Endothelial cell of umbilical vein (primary cell): ENCODE results near the gene HPX. TPM values are rescaled to one million over a fixed set of nuclear protein-coding genes. Genes with fewer than 3 reads are reported as not detected.

Experiments
- BruUV-seq: library from RNA; stranded (reverse); fragments of 400-500 nt; replicated peaks from 2 replicates; lab custom pipeline; 2021; lab: Mats Ljungman, UMichigan
- CTCF ChIA-PET: fragments of 300-600, 350-600 bp; sonication (Branson Sonifier 250); formaldehyde crosslinking; loops from one replicate; lab custom pipeline; 2021; ENCODE audit warnings: antibody characterized with exemption, inconsistent platforms; lab: Charles Lee
- POLR2A ChIA-PET: fragments of 300-600, 350-600 bp; sonication (Branson Sonifier 250); formaldehyde crosslinking; loops from one replicate; lab custom pipeline; 2021; ENCODE audit warnings: antibody characterized with exemption, inconsistent platforms; lab: Charles Lee
- DNase-seq: peaks from one replicate; pipeline ENCODE4 v3.0.0-alpha.2; 2011; ENCODE audit warnings: low read depth, low spot score
- FAIRE-seq: peaks from 2 replicates; lab custom pipeline; 2011; peaks lifted over from hg19 to GRCh38; lab: Jason Lieb, UNC
- H2AFZ ChIP-seq: 2 replicates; pipeline ENCODE4 v1.6.0; 2012; ENCODE audit warnings: low read depth, low read length, control low read depth, inconsistent platforms
- H3K27ac ChIP-seq: 2 replicates; pipeline ENCODE4 v1.5.1; 2011; ENCODE audit warnings: low read depth, mild to moderate bottlenecking, control low read depth, low read length, moderate library complexity; ENCODE audit not compliant: insufficient read depth
- H3K27me3 ChIP-seq, 2 experiments: 2 replicates each; pipeline versions ENCODE4 v1.6.0 to v1.6.1; 2011; ENCODE audit warnings: low read length in 2 of 2, mixed read lengths in 1 of 2; ENCODE audit not compliant: control insufficient read depth in 2 of 2, insufficient read depth in 2 of 2
- H3K36me3 ChIP-seq, 2 experiments: 2 replicates in 1 of 2; 3 replicates in 1 of 2; pipeline ENCODE4 v1.5.1; 2011; ENCODE audit warnings: low read length in 2 of 2, mild to moderate bottlenecking in 1 of 2, moderate library complexity in 1 of 2; ENCODE audit not compliant: control insufficient read depth in 2 of 2, insufficient read depth in 2 of 2; ENCODE audit errors: extremely low read depth in 1 of 2
- H3K4me1 ChIP-seq: 3 replicates; pipeline ENCODE4 v1.5.1; 2011; ENCODE audit warnings: mild to moderate bottlenecking, low read length; ENCODE audit not compliant: control insufficient read depth, insufficient read depth; ENCODE audit errors: extremely low read depth
- H3K4me2 ChIP-seq: 2 replicates; pipeline ENCODE4 v1.6.1; 2011; ENCODE audit warnings: low read length, control low read depth, mixed read lengths; ENCODE audit not compliant: insufficient read depth
- H3K4me3 ChIP-seq, 3 experiments: fragments of 200-600 bp in 1 of 3; sonication (generic), shearing (Covaris generic) in 1 of 3; replicated peaks in 1 of 3; 2 replicates each; pipeline ENCODE4 v1.5.1; 2011 to 2016; ENCODE audit warnings: control low read depth in 3 of 3, low read length in 3 of 3, mild to moderate bottlenecking in 2 of 3, inconsistent platforms in 1 of 3, low read depth in 1 of 3, moderate library complexity in 1 of 3; ENCODE audit not compliant: insufficient read depth in 1 of 3
- H3K79me2 ChIP-seq: 2 replicates; pipeline ENCODE4 v1.6.0; 2012; ENCODE audit warnings: low read length, inconsistent platforms; ENCODE audit not compliant: control insufficient read depth, insufficient read depth
- H3K9ac ChIP-seq: replicated peaks from 2 replicates; pipeline ENCODE3; 2011; ENCODE audit warnings: low read length, control low read depth; ENCODE audit not compliant: insufficient read depth; ENCODE audit errors: extremely low read depth
- H3K9me1 ChIP-seq: replicated peaks from 3 replicates; pipeline ENCODE4 v1.6.0; 2011; ENCODE audit warnings: mild to moderate bottlenecking, low read length; ENCODE audit not compliant: control insufficient read depth, insufficient read depth; ENCODE audit errors: extremely low read depth
- H3K9me3 ChIP-seq: replicated peaks from 2 replicates; pipeline ENCODE4 v1.5.1; 2012; ENCODE audit warnings: low read length, inconsistent platforms; ENCODE audit not compliant: control insufficient read depth, insufficient read depth
- H4K20me1 ChIP-seq: replicated peaks from 2 replicates; pipeline ENCODE3; 2011; ENCODE audit warnings: mild to moderate bottlenecking, low read length; ENCODE audit not compliant: control insufficient read depth, insufficient read depth; ENCODE audit errors: extremely low read depth
- EZH2 ChIP-seq: IDR thresholded peaks from 2 replicates; pipeline ENCODE4 v1.6.1; 2012; ENCODE audit warnings: borderline replicate concordance, low read depth, mild to moderate bottlenecking, moderate library complexity, low read length, inconsistent platforms; ENCODE audit not compliant: severe bottlenecking
- FOS ChIP-seq: IDR thresholded peaks from 2 replicates; pipeline ENCODE4 v1.6.1; 2011; ENCODE audit warnings: mild to moderate bottlenecking, low read length, moderate library complexity, borderline replicate concordance; ENCODE audit not compliant: insufficient read depth
- GATA2 ChIP-seq: IDR thresholded peaks from 2 replicates; pipeline ENCODE4 v1.7.0; 2011; ENCODE audit warnings: low read depth, mild to moderate bottlenecking, moderate library complexity, mixed read lengths, low read length; ENCODE audit not compliant: insufficient read length, insufficient read depth
- JUN ChIP-seq: IDR thresholded peaks from 2 replicates; pipeline ENCODE4 v1.6.1; 2011; ENCODE audit warnings: borderline replicate concordance, low read depth; ENCODE audit not compliant: insufficient read length, insufficient read depth
- MYC ChIP-seq: IDR thresholded peaks from one replicate; pipeline ENCODE4 v1.6.1; 2011; ENCODE audit warnings: mild to moderate bottlenecking, low read depth, low read length
- POLR2A ChIP-seq: IDR thresholded peaks from 2 replicates; pipeline ENCODE4 v1.6.1; 2012; ENCODE audit warnings: low read depth, mild to moderate bottlenecking, control low read depth, low read length
- POLR2AphosphoS5 ChIP-seq: IDR thresholded peaks from 2 replicates; pipeline ENCODE4 v1.6.1; 2012; ENCODE audit warnings: low read depth, mild to moderate bottlenecking, control low read depth, low read length, moderate library complexity; ENCODE audit not compliant: insufficient read depth
- dilution Hi-C: fragments of 300-500 bp; cut with MboI; formaldehyde crosslinking; loops from one replicate; pipeline ENCODE4 v1.15.0; 2019; ENCODE audit warnings: low sequenced_read_pairs; ENCODE audit not compliant: extremely low pct_ligation_motif_present
- intact Hi-C: fragments of 100-400 bp; cut with micrococcal nuclease; formaldehyde crosslinking; loops from one replicate; pipeline ENCODE4 v1.10.0; 2022
- polyA plus RNA-seq, 4 experiments: library from polyadenylated mRNA; depleted of rRNA in 3 of 4; stranded (reverse) in 3 of 4; unstranded in 1 of 4; fragments of >200 nt; gene quantifications; 2 replicates each; pipeline versions ENCODE4 v1.2.1 to v1.2.3, GENCODE V29; 2011 to 2012; ENCODE audit warnings: missing spikeins in 1 of 4
- total RNA-seq: library from RNA; stranded (reverse); gene quantifications from 2 replicates; pipeline ENCODE4 v1.2.3, GENCODE V29; 2021
- TF ChIP-seq, protein P1 (sequence below): IDR thresholded peaks from 2 replicates; pipeline ENCODE4 v1.6.1; 2011; ENCODE audit not compliant: insufficient read depth, insufficient read length
- TF ChIP-seq, protein P2 (sequence below), 2 donors: IDR thresholded peaks; 1 replicate in 1 of 2; 2 replicates in 1 of 2; pipeline ENCODE4 v1.5.1; 2011; ENCODE audit warnings: low read length in 2 of 2, mild to moderate bottlenecking in 2 of 2, moderate library complexity in 2 of 2, control low read depth in 1 of 2, inconsistent platforms in 1 of 2, low read depth in 1 of 2; ENCODE audit not compliant: insufficient read depth in 1 of 2; ENCODE audit errors: extremely low read depth in 1 of 2

HPX gene
- total and polyA plus RNA-seq, 2 donors (not counting 3 experiments of a cell fraction or from before 2014, with no cell fraction given), result 1.3 to 1.5 TPM

GRCh38 chr11:6419009-6419631, 21.7 kb downstream of the HPX start, which contains the start of gene APBB1:
APBB1 (minus strand) TSS chr11:6419094; CDS start chr11:6411347, 7,747 bp downstream.
- no peaks in the 10 kb centered on the region for H4K20me1 ChIP-seq
- no peak within 1 kb of the TSS for H3K27ac ChIP-seq
- H3K9ac ChIP-seq, result peak within 1 kb of the TSS; percentile 66
- H2AFZ ChIP-seq, result peak within 1 kb of the TSS; percentile 96
- no peaks in the 10 kb centered on the region for H3K36me3 ChIP-seq
- CTCF ChIA-PET, result interaction anchor here (0.6 to 3.5 kb wide), 23 partner anchors 12 to 337 kb away, joined by 3 to 40 read pairs (median 4); partner anchors contain the start of genes ARFIP2, SMPD1 and TIMM10B
- H3K79me2 ChIP-seq, result no peaks in the 10 kb centered on the region
- DNase-seq (peak; percentile 67), FAIRE-seq (peak; percentile 80)
- peaks cover 7 to 14% of the 10 kb centered on the region in 2 experiments for H3K27me3 ChIP-seq
- POLR2A ChIA-PET, result interaction anchor here (0.8 to 1.4 kb wide), 6 partner anchors 25 to 199 kb away, joined by 3 to 9 read pairs (median 4); partner anchors contain the start of genes SMPD1 and TRIM3
- no TSS peak for BruUV-seq
- H3K4me1 ChIP-seq, result peaks cover 10% of the 10 kb centered on the region
- no peaks in the 10 kb centered on the region for H3K9me3 ChIP-seq
- dilution Hi-C loops, result no loop called here
- TF ChIP-seq FOS (no peak), POLR2AphosphoS5 (peak; percentile 77), POLR2A (peak; percentile 79), JUN (no peak), EZH2 (no peak), GATA2 (no peak), MYC (no peak)
- TF ChIP-seq, protein P1, sequence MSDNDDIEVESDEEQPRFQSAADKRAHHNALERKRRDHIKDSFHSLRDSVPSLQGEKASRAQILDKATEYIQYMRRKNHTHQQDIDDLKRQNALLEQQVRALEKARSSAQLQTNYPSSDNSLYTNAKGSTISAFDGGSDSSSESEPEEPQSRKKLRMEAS, result no peak
- TF ChIP-seq, protein P2, sequence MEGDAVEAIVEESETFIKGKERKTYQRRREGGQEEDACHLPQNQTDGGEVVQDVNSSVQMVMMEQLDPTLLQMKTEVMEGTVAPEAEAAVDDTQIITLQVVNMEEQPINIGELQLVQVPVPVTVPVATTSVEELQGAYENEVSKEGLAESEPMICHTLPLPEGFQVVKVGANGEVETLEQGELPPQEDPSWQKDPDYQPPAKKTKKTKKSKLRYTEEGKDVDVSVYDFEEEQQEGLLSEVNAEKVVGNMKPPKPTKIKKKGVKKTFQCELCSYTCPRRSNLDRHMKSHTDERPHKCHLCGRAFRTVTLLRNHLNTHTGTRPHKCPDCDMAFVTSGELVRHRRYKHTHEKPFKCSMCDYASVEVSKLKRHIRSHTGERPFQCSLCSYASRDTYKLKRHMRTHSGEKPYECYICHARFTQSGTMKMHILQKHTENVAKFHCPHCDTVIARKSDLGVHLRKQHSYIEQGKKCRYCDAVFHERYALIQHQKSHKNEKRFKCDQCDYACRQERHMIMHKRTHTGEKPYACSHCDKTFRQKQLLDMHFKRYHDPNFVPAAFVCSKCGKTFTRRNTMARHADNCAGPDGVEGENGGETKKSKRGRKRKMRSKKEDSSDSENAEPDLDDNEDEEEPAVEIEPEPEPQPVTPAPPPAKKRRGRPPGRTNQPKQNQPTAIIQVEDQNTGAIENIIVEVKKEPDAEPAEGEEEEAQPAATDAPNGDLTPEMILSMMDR (IDR thresholded peaks at IDR 0.05; ENCODE audit: extremely low read depth in 1 of 2, insufficient read depth in 1 of 2, low read depth in 1 of 2, low read length in 2 of 2), result peak in 1 of 2 donors; percentile 18
- peak within 1 kb of the TSS; percentile 78 to 88 (median 86) for H3K4me3 ChIP-seq
- intact Hi-C loops, result loop anchor here (1.0 to 2.0 kb wide), 3 partner anchors 29 to 62 kb away; partner anchors contain the start of genes ARFIP2, SMPD1 and TIMM10B
- peak within 1 kb of the TSS; percentile 97 for H3K4me2 ChIP-seq
- no peaks in the 10 kb centered on the region for H3K9me1 ChIP-seq
